SK-N-SH (cell line): ENCODE data around the gene AGMAT. TPM values are rescaled to one million over a fixed set of nuclear protein-coding genes. Genes with fewer than 3 reads are reported as not detected.

ENCODE experiments used
- CTCF ChIA-PET: fragments of 300-600, 350-600 bp; formaldehyde crosslinking; extraction: SDS; loops from one replicate; lab custom pipeline; 2021; lab: Yijun Ruan, JAX
- POLR2A ChIA-PET: fragments of 350-600 bp; sonication (Branson Sonifier 250); formaldehyde crosslinking; extraction: SDS; loops from one replicate; lab custom pipeline; 2020; ENCODE audit warnings: antibody characterized with exemption, inconsistent platforms; lab: Yijun Ruan, JAX
- DNase-seq: peaks from one replicate; pipeline ENCODE4 v3.0.0; 2012
- H2AFZ ChIP-seq: fragments of 200-600 bp; sonication (generic); 2 replicates; pipeline ENCODE4 v1.8.1; 2016; ENCODE audit warnings: antibody characterized with exemption, mild to moderate bottlenecking, low read depth
- H3F3A ChIP-seq: fragments of 200-600 bp; sonication (generic); replicated peaks from 2 replicates; pipeline ENCODE3; 2016; ENCODE audit warnings: antibody characterized with exemption, mild to moderate bottlenecking; ENCODE audit not compliant: insufficient read depth
- H3K27ac ChIP-seq, 2 experiments: fragments of 200-500 bp in 1 of 2; fragments of 200-600 bp in 1 of 2; sonication (Bioruptor generic) in 1 of 2; sonication (generic), shearing (Covaris generic) in 1 of 2; 2 replicates each; pipeline versions ENCODE4 v1.5.1 to v1.6.1; 2014 to 2016; ENCODE audit warnings: low read depth in 2 of 2, inconsistent platforms in 1 of 2, low read length in 1 of 2, mild to moderate bottlenecking in 1 of 2, mixed read lengths in 1 of 2
- H3K27me3 ChIP-seq: fragments of 200-600 bp; sonication (generic), shearing (Covaris generic); 2 replicates; pipeline ENCODE4 v1.6.1; 2016; ENCODE audit warnings: mixed run types; ENCODE audit not compliant: insufficient read depth
- H3K36me3 ChIP-seq, 2 experiments: fragments of 200-500 bp in 1 of 2; fragments of 200-600 bp in 1 of 2; sonication (Bioruptor generic) in 1 of 2; sonication (generic) in 1 of 2; replicated peaks in 1 of 2; 2 replicates each; pipeline versions ENCODE3 to v1.5.1; 2014 to 2016; ENCODE audit warnings: low read length in 1 of 2, mild to moderate bottlenecking in 1 of 2; ENCODE audit not compliant: insufficient read depth in 2 of 2, control insufficient read depth in 1 of 2
- H3K4me1 ChIP-seq, 2 experiments: fragments of 200-500 bp in 1 of 2; fragments of 200-600 bp in 1 of 2; sonication (Bioruptor generic) in 1 of 2; sonication (generic), shearing (Covaris generic) in 1 of 2; 2 replicates each; pipeline versions ENCODE4 v1.5.1 to v1.6.1; 2014 to 2016; ENCODE audit warnings: low read depth in 1 of 2, low read length in 1 of 2, mixed run types in 1 of 2; ENCODE audit not compliant: insufficient read depth in 2 of 2, control insufficient read depth in 1 of 2
- H3K4me2 ChIP-seq: fragments of 200-600 bp; sonication (generic), shearing (Covaris generic); 2 replicates; pipeline ENCODE4 v1.6.1; 2017; ENCODE audit warnings: mixed run types
- H3K4me3 ChIP-seq, 2 experiments: fragments of 200-500 bp in 1 of 2; fragments of 200-600 bp in 1 of 2; sonication (Bioruptor generic) in 1 of 2; sonication (generic), shearing (Covaris generic) in 1 of 2; 2 replicates each; pipeline versions ENCODE4 v1.5.1 to v1.8.1; 2014 to 2016; ENCODE audit warnings: low read depth in 2 of 2, inconsistent platforms in 1 of 2, low read length in 1 of 2, mild to moderate bottlenecking in 1 of 2, mixed read lengths in 1 of 2, moderate library complexity in 1 of 2
- H3K79me2 ChIP-seq: fragments of 200-600 bp; sonication (generic); 2 replicates; pipeline ENCODE4 v1.8.1; 2017; ENCODE audit warnings: mild to moderate bottlenecking; ENCODE audit not compliant: insufficient read depth
- H3K9ac ChIP-seq: fragments of 200-600 bp; sonication (generic); 2 replicates; pipeline ENCODE4 v1.6.1; 2017; ENCODE audit warnings: mixed run types
- H3K9me2 ChIP-seq: fragments of 200-600 bp; sonication (generic); 2 replicates; pipeline ENCODE4 v1.6.1; 2017; ENCODE audit warnings: mixed run types
- H3K9me3 ChIP-seq: fragments of 200-600 bp; sonication (generic); 2 replicates; pipeline ENCODE4 v1.6.1; 2017; ENCODE audit warnings: mixed run types, mild to moderate bottlenecking, moderate library complexity
- H4K20me1 ChIP-seq: fragments of 200-600 bp; sonication (generic); 2 replicates; pipeline ENCODE4 v1.6.1; 2017; ENCODE audit warnings: mild to moderate bottlenecking, mixed run types; ENCODE audit not compliant: insufficient read depth
- ELF1 ChIP-seq: IDR thresholded peaks from 2 replicates; pipeline ENCODE4 v1.4.0; 2012
- FOSL2 ChIP-seq: IDR thresholded peaks from 2 replicates; pipeline ENCODE4 v1.4.0; 2012; ENCODE audit warnings: low read depth, mild to moderate bottlenecking, moderate library complexity, borderline replicate concordance
- GABPA ChIP-seq: IDR thresholded peaks from 2 replicates; pipeline ENCODE4 v1.4.0; 2012; ENCODE audit warnings: low read depth, mild to moderate bottlenecking
- POLR2AphosphoS5 ChIP-seq: IDR thresholded peaks from 2 replicates; pipeline ENCODE4 v1.6.1; 2012; ENCODE audit warnings: low read depth, low read length
- SMC3 ChIP-seq: IDR thresholded peaks from 2 replicates; pipeline ENCODE4 v1.6.1; 2012; ENCODE audit warnings: low read depth, low read length, improper control_type of control experiment
- TCF12 ChIP-seq: IDR thresholded peaks from 2 replicates; pipeline ENCODE4 v1.4.0; 2012
- USF2 ChIP-seq: fragments of 150-350 bp; IDR thresholded peaks from 2 replicates; pipeline ENCODE4 v1.6.1; 2017; ENCODE audit warnings: antibody characterized with exemption, low read length, low read depth, borderline replicate concordance
- WGBS: methylation state at CpG from one replicate; pipeline ENCODE4 v1.1.6; 2017; ENCODE audit warnings: low lambda C conversion rate; 5-methylcytosine and 5-hydroxymethylcytosine counted together
- polyA plus RNA-seq, 3 experiments: library from polyadenylated mRNA; depleted of rRNA; stranded (reverse); fragments of >200 nt; gene quantifications; 2 replicates each; pipeline ENCODE4 v1.2.3, GENCODE V29; 2012
- TF ChIP-seq, protein P1 (sequence below): IDR thresholded peaks from 2 replicates; pipeline ENCODE4 v1.4.0; 2012; ENCODE audit warnings: low read depth, borderline replicate concordance
- TF ChIP-seq, protein P2 (sequence below): IDR thresholded peaks from 2 replicates; pipeline ENCODE4; 2012

The AGMAT gene
- polyA plus RNA-seq, 1 of the 3 experiments (the other 2 are of a cell fraction): 0.66 TPM

GRCh38 chr1:15620902-15621682 is 36.2 kb upstream of the AGMAT start (continued):
- TF ChIP-seq, protein P1, sequence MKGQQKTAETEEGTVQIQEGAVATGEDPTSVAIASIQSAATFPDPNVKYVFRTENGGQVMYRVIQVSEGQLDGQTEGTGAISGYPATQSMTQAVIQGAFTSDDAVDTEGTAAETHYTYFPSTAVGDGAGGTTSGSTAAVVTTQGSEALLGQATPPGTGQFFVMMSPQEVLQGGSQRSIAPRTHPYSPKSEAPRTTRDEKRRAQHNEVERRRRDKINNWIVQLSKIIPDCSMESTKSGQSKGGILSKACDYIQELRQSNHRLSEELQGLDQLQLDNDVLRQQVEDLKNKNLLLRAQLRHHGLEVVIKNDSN: no peak
- no peak for TF ChIP-seq POLR2AphosphoS5
- TF ChIP-seq ELF1: no peak
- TF ChIP-seq USF2: no peak
- TF ChIP-seq SMC3: no peak

DNA sequence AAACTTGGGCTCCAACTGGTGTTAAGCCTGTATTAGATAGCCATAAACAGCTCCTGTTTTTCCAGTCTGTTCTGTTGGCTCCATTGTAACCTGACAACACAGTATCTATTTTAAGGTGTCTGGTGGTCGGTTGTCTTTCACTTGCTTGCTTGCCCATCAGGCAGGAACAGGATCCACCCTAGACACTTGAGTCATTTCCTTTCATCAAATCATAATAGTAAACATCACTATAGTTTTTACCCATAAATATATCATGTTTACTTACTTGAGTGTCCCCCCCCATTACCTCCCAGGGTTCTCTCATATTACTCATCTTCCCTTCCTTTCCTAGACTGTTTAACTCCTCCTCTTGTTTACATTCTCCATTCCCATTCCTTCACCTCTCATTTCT is 35.3 kb upstream of the AGMAT start:
- no peak for DNase-seq
- peak overlapping the region in 1 of 2 experiments; percentile 92; a peak in 2 of 4 replicates for H3K27ac ChIP-seq

More for the DNA sequence above, 35.3 kb upstream of the AGMAT start:
- Histone ChIP-seq H3K4me1 (peaks cover 3 to 23% of the 10 kb centered on the region in 2 experiments), H3K4me3 (0 out of 4 replicates have a peak overlapping the region, but pooled peaks of 1 of the 2 experiments have one; percentile 5), H3K9me3 (no peaks in the 10 kb centered on the region), H3K9me2 (no peaks in the 10 kb centered on the region), H3F3A (peaks cover 33% of the 10 kb centered on the region), H3K4me2 (peak overlapping the region; percentile 45; the same call in 1 of the 2 replicates), H3K9ac (peak overlapping the region; percentile 25; the same call in 1 of the 2 replicates), H2AFZ (no peak overlapping the region), H4K20me1 (peaks cover 42% of the 10 kb centered on the region), H3K36me3 (peaks cover 0 to 7% of the 10 kb centered on the region in 2 experiments), H3K27me3 (no peaks in the 10 kb centered on the region), H3K79me2 (peaks cover 77% of the 10 kb centered on the region)
- 19% methylated on average over 1 of the region's 1 CpG for WGBS
- CTCF ChIA-PET: interaction anchor here (0.7 to 1.0 kb wide), 2 partner anchors 47 to 121 kb away, joined by 3 read pairs; no protein-coding TSS in a partner anchor
- TF ChIP-seq FOSL2: peak; percentile 18; the same call in 1 of the 2 replicates
- no peak for TF ChIP-seq GABPA
- no peak for TF ChIP-seq TCF12
- TF ChIP-seq, protein P2, sequence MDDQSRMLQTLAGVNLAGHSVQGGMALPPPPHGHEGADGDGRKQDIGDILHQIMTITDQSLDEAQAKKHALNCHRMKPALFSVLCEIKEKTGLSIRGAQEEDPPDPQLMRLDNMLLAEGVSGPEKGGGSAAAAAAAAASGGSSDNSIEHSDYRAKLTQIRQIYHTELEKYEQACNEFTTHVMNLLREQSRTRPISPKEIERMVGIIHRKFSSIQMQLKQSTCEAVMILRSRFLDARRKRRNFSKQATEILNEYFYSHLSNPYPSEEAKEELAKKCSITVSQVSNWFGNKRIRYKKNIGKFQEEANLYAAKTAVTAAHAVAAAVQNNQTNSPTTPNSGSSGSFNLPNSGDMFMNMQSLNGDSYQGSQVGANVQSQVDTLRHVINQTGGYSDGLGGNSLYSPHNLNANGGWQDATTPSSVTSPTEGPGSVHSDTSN: 0 out of 2 replicates have a peak, but pooled peaks have one; percentile 16
- POLR2A ChIA-PET: no interaction called here
